Measurements from ENCODE around the gene MB. TPM values are rescaled to one million over a fixed set of nuclear protein-coding genes. Genes with fewer than 3 reads are reported as not detected.

Gene MB
- total RNA-seq, 1 experiment from 2014 or later, result 17.3 TPM

- BruUV-seq (replicated peaks), result no TSS peak
- Histone ChIP-seq H3K4me3 (ENCODE audit: low read depth in 2 of 2, low read length in 2 of 2) (no peak overlapping the region), H3K36me3 (ENCODE audit: control insufficient read depth, insufficient read depth, low read length) (no peaks in the 10 kb centered on the region), H3K27me3 (ENCODE audit: control insufficient read depth, insufficient read depth, low read length) (no peaks in the 10 kb centered on the region), H3K4me1 (ENCODE audit: control insufficient read depth, insufficient read depth, low read length) (peaks cover 20% of the 10 kb centered on the region), H3K27ac (ENCODE audit: low read length) (peak overlapping the region; percentile 17; the same call in 1 of the 2 replicates), H3K9me3 (ENCODE audit: control insufficient read depth, insufficient read depth, low read depth, low read length) (no peaks in the 10 kb centered on the region)
- in situ Hi-C loops (cut with HindIII; ENCODE audit: low pct_unique_long_range_greater_than_20kb, low sequenced_read_pairs) (no loop called here), intact Hi-C loops (cut with micrococcal nuclease; ENCODE audit: unreplicated experiment) (no loop called here)
- ATAC-seq (no peak), DNase-seq (ENCODE audit: low read depth, low spot score) (no peak)
- ChIA-PET POLR2A (no interaction called here), CTCF (no interaction called here)
- TF ChIP-seq POLR2AphosphoS5 (IDR thresholded peaks at IDR 0.05; ENCODE audit: low read depth, low read length), result no peak
- TF ChIP-seq CTCF (IDR thresholded peaks at IDR 0.05), result no peak
- no peak for TF ChIP-seq SIN3A (IDR thresholded peaks at IDR 0.05; ENCODE audit: borderline replicate concordance, insufficient read depth, low read depth, low read length)
- no peak for TF ChIP-seq TCF7L2 (IDR thresholded peaks at IDR 0.05; ENCODE audit: low read depth, low read length)
- TF ChIP-seq REST (IDR thresholded peaks at IDR 0.05; ENCODE audit: insufficient read depth in 1 of 2, low read depth in 2 of 2, low read length in 1 of 2), result no peak
Measured at GRCh38 chr22:35569916-35570315, 47.2 kb downstream of the MB start.

GRCh38 chr22:35568751-35569739 lies 48.1 kb downstream of the MB start:
- ChIA-PET POLR2A (no interaction called here), CTCF (no interaction called here)
- no peaks in the 10 kb centered on the region for H3K36me3 ChIP-seq (ENCODE audit: control insufficient read depth, insufficient read depth, low read length)
- H3K4me1 ChIP-seq (ENCODE audit: control insufficient read depth, insufficient read depth, low read length), result peaks cover 20% of the 10 kb centered on the region
- no peaks in the 10 kb centered on the region for H3K27me3 ChIP-seq (ENCODE audit: control insufficient read depth, insufficient read depth, low read length)
- DNase-seq (ENCODE audit: low read depth, low spot score) (no peak), ATAC-seq (0 out of 2 replicates have a peak, but pooled peaks have one; percentile 23)
- H3K4me3 ChIP-seq (ENCODE audit: low read depth in 2 of 2, low read length in 2 of 2), result no peak overlapping the region
- BruUV-seq (replicated peaks), result no TSS peak
- H3K27ac ChIP-seq (ENCODE audit: low read length), result peak overlapping the region; percentile 12; the same call in 1 of the 2 replicates
- in situ Hi-C loops (cut with HindIII; ENCODE audit: low pct_unique_long_range_greater_than_20kb, low sequenced_read_pairs), result no loop called here
- intact Hi-C loops (cut with micrococcal nuclease; ENCODE audit: unreplicated experiment), result no loop called here
- TF ChIP-seq REST (IDR thresholded peaks at IDR 0.05; ENCODE audit: insufficient read depth in 1 of 2, low read depth in 2 of 2, low read length in 1 of 2), result no peak
- TF ChIP-seq CTCF (IDR thresholded peaks at IDR 0.05), result no peak
- TF ChIP-seq POLR2AphosphoS5 (IDR thresholded peaks at IDR 0.05; ENCODE audit: low read depth, low read length), result no peak
- no peaks in the 10 kb centered on the region for H3K9me3 ChIP-seq (ENCODE audit: control insufficient read depth, insufficient read depth, low read depth, low read length)
